HUES48 (cell line): ENCODE measurements around the gene PABPN1L.

Experiments
- H3K27ac ChIP-seq: one replicate; pipeline ENCODE4 v1.7.0; 2013; ENCODE audit warnings: low read depth, low read length, inconsistent platforms
- H3K27me3 ChIP-seq: 2 replicates; pipeline ENCODE4 v1.6.1; 2013; ENCODE audit warnings: mild to moderate bottlenecking, low read length; ENCODE audit not compliant: control insufficient read depth, insufficient read depth
- H3K36me3 ChIP-seq: 2 replicates; pipeline ENCODE4 v1.6.1; 2013; ENCODE audit warnings: low read length; ENCODE audit not compliant: control insufficient read depth, insufficient read depth
- H3K4me1 ChIP-seq: 2 replicates; pipeline ENCODE4 v1.6.1; 2013; ENCODE audit warnings: mild to moderate bottlenecking, low read length; ENCODE audit not compliant: control insufficient read depth, insufficient read depth
- H3K4me3 ChIP-seq: 2 replicates; pipeline ENCODE4 v1.5.1; 2013; ENCODE audit warnings: mild to moderate bottlenecking, low read depth, low read length
- H3K9ac ChIP-seq: 2 replicates; pipeline ENCODE4 v1.6.1; 2013; ENCODE audit warnings: mild to moderate bottlenecking, low read depth, low read length, moderate library complexity
- H3K9me3 ChIP-seq: 2 replicates; pipeline ENCODE4 v1.6.1; 2013; ENCODE audit warnings: low read length; ENCODE audit not compliant: control insufficient read depth, insufficient read depth

PABPN1L gene

GRCh38 chr16:88864521-88864920 is 1.9 kb downstream of the PABPN1L start:
- no peak overlapping the region for H3K9ac ChIP-seq
- H3K9me3 ChIP-seq = no peaks in the 10 kb centered on the region
- peaks cover 32% of the 10 kb centered on the region for H3K36me3 ChIP-seq
- no peak overlapping the region for H3K27ac ChIP-seq
- H3K4me3 ChIP-seq = no peak overlapping the region
- no peaks in the 10 kb centered on the region for H3K27me3 ChIP-seq
- no peaks in the 10 kb centered on the region for H3K4me1 ChIP-seq

DNA sequence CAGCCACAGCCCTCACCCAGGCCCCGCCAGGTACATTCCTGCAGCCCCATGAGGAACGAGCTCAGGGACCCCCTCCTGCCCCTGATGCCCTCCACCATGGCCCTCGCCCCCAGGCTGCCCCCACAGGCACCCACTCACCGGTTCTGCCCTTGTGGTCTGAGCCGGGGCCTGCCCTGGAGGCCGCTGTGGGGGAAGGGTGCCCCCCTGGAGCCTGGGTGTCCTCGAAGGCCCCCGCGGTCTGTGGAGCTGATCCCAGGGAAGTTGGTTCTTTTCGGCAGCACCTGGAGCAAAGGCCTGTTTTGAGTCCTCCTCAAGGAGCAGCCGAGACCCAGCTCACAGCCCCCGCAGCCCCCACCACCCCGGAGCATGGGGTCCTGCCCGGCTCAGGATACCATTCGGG is 2.4 kb downstream of the PABPN1L start:
- Histone ChIP-seq H3K9ac (no peak overlapping the region), H3K27ac (no peak overlapping the region), H3K4me3 (no peak overlapping the region), H3K9me3 (no peaks in the 10 kb centered on the region), H3K4me1 (no peaks in the 10 kb centered on the region), H3K36me3 (peaks cover 37% of the 10 kb centered on the region), H3K27me3 (no peaks in the 10 kb centered on the region)

DNA sequence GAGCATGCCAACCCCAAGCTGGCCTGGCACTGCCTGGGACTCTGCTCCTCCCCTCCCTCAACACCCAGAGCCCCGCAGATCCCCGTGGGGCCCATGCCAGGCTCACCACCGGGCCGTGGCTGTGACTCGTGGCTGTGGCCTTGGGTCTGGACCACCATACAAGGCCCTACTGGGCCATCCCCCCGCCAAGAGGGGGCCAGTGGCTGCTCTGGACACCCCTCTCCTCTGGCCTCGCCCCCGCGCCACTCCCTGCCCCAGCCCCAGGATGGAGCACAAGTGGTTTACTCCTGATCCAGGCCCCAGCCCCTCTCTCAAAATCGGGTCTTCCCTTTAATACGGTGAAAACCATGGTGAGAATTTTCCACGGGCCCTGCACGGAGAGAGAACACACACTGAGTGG is 3.0 kb downstream of the PABPN1L start:
- H3K9ac ChIP-seq = no peak overlapping the region
- no peaks in the 10 kb centered on the region for H3K4me1 ChIP-seq
- H3K27me3 ChIP-seq = no peaks in the 10 kb centered on the region
- peaks cover 43% of the 10 kb centered on the region for H3K36me3 ChIP-seq
- H3K9me3 ChIP-seq = no peaks in the 10 kb centered on the region
- no peak overlapping the region for H3K4me3 ChIP-seq
- no peak overlapping the region for H3K27ac ChIP-seq

- Histone ChIP-seq H3K4me1 (peaks cover 3% of the 10 kb centered on the region; the same call in 1 of the 2 replicates), H3K4me3 (no peak overlapping the region), H3K36me3 (peaks cover 45% of the 10 kb centered on the region), H3K27me3 (no peaks in the 10 kb centered on the region), H3K9me3 (no peaks in the 10 kb centered on the region), H3K27ac (no peak overlapping the region), H3K9ac (no peak overlapping the region)
Measured at GRCh38 chr16:88862968-88863367, 3.5 kb downstream of the PABPN1L start.

DNA sequence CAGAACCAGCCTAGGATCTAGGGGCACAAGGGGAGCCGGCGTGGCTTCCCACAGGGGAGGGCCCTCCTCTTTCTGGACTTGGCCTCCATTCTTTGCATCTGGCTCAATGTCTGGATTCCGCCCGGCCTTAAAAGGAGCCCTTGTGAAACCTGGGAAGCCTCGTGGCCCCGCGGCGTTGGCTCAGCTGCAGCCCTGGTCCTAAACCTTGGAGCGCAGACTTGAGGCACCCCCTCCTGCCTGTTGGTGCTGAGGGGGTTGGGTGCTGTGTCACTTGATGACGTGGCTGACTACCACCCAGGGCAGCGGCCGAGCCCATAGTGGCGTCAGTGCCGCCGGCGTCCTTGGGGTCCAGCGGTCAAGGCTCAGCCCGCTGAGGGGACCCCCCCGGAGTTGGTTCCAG is 5.1 kb downstream of the PABPN1L start:
- Histone ChIP-seq H3K36me3 (peaks cover 45% of the 10 kb centered on the region), H3K27ac (no peak overlapping the region), H3K4me1 (peaks cover 4% of the 10 kb centered on the region; the same call in 1 of the 2 replicates), H3K9me3 (no peaks in the 10 kb centered on the region), H3K4me3 (no peak overlapping the region), H3K9ac (no peak overlapping the region), H3K27me3 (no peaks in the 10 kb centered on the region)

DNA sequence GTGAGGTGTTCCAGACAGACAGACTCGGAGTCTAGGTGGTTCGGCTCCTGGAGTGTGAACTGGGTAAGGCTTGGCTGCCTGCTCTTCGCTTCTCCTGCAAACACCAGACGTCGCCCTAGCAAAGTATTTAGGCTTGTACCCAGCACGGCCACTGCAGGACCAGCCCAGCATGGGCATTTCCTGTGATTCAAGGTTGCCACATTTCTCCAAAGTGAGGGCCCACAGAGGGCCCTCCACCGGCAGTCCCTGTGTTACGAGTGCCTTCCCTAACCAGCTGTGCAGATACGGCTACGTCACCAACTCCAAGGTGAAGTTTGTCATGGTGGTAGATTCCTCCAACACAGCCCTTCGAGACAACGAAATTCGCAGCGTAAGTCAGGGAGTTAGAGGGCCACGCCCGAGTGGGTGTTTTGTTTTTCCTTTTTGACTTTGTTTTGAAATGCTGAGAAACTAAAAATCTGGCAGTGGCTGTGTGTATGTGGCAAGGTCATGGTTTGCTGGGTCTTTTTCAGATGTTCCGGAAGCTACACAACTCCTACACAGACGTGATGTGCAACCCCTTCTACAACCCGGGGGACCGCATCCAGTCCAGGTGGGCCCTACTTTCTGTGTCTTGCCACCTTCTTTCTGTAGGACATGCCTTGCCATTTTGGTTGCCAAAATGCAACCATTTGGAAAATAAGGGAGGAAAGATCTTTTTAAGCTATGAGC is 6.9 kb downstream of the PABPN1L start:
- Histone ChIP-seq H3K4me1 (peaks cover 12% of the 10 kb centered on the region), H3K9ac (no peak overlapping the region), H3K27ac (no peak overlapping the region), H3K36me3 (peaks cover 45% of the 10 kb centered on the region), H3K9me3 (no peaks in the 10 kb centered on the region), H3K4me3 (no peak overlapping the region), H3K27me3 (no peaks in the 10 kb centered on the region)

- peaks cover 45% of the 10 kb centered on the region for H3K36me3 ChIP-seq
- H3K27me3 ChIP-seq = no peaks in the 10 kb centered on the region
- no peaks in the 10 kb centered on the region for H3K9me3 ChIP-seq
- H3K9ac ChIP-seq = peak overlapping the region; percentile 75; the same call in 1 of the 2 replicates
- H3K4me3 ChIP-seq = peak overlapping the region; percentile 89
- peaks cover 12% of the 10 kb centered on the region for H3K4me1 ChIP-seq
- no peak overlapping the region for H3K27ac ChIP-seq
Measured at GRCh38 chr16:88857728-88858339, 8.6 kb downstream of the PABPN1L start.

DNA sequence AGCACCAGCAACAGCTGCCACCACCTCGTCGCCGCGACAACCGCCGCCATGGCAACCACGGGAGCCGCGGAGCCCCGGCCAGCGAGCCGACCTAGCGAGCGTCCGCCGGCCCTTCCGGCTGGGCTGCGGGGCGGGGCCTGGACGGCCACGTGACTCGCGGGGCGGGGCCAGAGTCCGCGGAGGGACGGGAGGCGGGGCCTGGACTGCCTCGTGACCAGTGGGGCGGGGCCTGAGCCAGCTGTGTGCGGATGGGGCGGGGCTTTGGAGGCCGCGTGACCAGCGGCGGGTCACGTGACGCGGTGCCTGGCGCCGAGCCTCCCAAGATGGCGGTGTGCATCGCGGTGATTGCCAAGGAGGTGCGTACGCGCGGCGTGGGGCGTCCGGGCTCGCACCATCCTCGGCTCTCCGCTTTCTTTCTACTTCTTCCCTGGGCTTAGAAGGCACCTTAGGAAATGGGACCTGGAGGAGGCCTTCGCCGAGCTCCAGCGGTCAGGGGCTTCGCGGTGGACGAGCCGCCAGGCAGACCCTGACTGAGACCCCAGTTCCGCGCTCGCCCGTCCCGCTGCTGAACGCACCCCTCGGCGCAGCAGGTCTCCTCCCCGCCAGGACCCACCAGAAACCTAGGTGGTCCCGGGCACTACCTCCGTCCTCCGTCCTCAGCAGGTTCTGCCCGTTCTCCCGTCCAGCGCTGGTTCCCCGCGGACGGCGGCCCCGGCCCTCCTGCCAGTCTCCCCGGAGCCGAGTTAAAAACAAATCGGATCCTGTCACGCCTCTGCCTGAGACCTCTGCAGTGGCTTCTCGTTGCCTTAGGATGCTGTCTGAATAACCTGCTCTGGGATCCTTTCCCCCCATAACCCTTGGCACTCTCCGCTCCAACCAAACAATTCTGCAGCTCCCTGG is 9.4 kb downstream of the PABPN1L start, which contains the start of the genes GALNS and TRAPPC2L:
Gene GALNS (minus strand): TSS at position 120 of the 900 bp plus-strand sequence. CDS start 70 bp downstream, at position 50.
Gene TRAPPC2L (plus strand): TSS at position 300 of the 900 bp plus-strand sequence. CDS start 24 bp downstream, at position 324.
- no peaks in the 10 kb centered on the region for H3K27me3 ChIP-seq
- H3K36me3 ChIP-seq = peaks cover 38% of the 10 kb centered on the region
- H3K27ac ChIP-seq = peak within 1 kb of the TSS; percentile 61
- peaks cover 12% of the 10 kb centered on the region for H3K4me1 ChIP-seq
- H3K9ac ChIP-seq = peak within 1 kb of the TSS; percentile 75
- no peaks in the 10 kb centered on the region for H3K9me3 ChIP-seq
- peak within 1 kb of the TSS; percentile 89 for H3K4me3 ChIP-seq

- peaks cover 12% of the 10 kb centered on the region for H3K4me1 ChIP-seq
Measured at GRCh38 chr16:88856122-88856827, 10.2 kb downstream of the PABPN1L start.

DNA sequence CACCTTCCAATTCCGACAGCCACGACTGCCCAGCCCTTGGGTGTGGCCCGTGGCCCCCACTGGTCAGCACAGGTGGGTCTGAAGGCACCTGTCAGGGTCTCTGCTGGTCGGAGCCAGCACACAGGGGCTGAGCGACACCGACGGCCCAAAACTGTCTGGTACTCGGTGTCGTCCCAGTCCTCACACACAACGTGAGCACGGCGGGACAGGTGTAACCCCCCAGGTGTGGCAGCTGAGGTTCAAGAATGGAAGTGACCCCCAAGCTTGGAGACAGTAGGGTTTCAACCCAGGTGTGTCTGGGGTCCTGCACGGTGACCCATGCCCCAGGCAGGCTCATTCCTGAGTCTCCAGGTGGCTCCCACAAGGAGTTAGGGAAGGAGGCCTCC is 10.7 kb downstream of the PABPN1L start:
- Histone ChIP-seq H3K27ac (no peak overlapping the region), H3K36me3 (peaks cover 25% of the 10 kb centered on the region), H3K9me3 (no peaks in the 10 kb centered on the region), H3K4me3 (peak overlapping the region; percentile 74), H3K4me1 (peaks cover 12% of the 10 kb centered on the region), H3K9ac (no peak overlapping the region), H3K27me3 (no peaks in the 10 kb centered on the region)

More at GRCh38 chr16:88856122-88856827, 10.2 kb downstream of the PABPN1L start:
- no peaks in the 10 kb centered on the region for H3K9me3 ChIP-seq
- H3K27me3 ChIP-seq = no peaks in the 10 kb centered on the region
- peak overlapping the region; percentile 89 for H3K4me3 ChIP-seq
- H3K36me3 ChIP-seq = peaks cover 30% of the 10 kb centered on the region
- peak overlapping the region; percentile 36; the same call in 1 of the 2 replicates for H3K9ac ChIP-seq
- peak overlapping the region; percentile 61 for H3K27ac ChIP-seq
